NCI-H187 (cell line): ENCODE results near the gene ARHGEF6.

Experiments used
- DNase-seq, 2 experiments: peaks; one replicate each; lab custom pipeline; 2025; lab: John Stamatoyannopoulos, UW

ARHGEF6 gene

GRCh38 chrX:136745215-136746173, 35.2 kb downstream of the ARHGEF6 start:
- DNase-seq: no peak

- DNase-seq: no peak
These were observed 37.9 kb downstream of the ARHGEF6 start for GRCh38 chrX:136742721-136743379.

GRCh38 chrX:136738049-136738729, 42.5 kb downstream of the ARHGEF6 start:
- no peak for DNase-seq

- no peak for DNase-seq
These were observed 44.0 kb downstream of the ARHGEF6 start for GRCh38 chrX:136736690-136737089.

- DNase-seq: no peak
These were observed 45.1 kb downstream of the ARHGEF6 start for GRCh38 chrX:136735601-136736000.

- DNase-seq: no peak
These were observed 47.1 kb downstream of the ARHGEF6 start for GRCh38 chrX:136733613-136734012.

GRCh38 chrX:136731798-136732197, 48.9 kb downstream of the ARHGEF6 start:
- DNase-seq: no peak

- no peak for DNase-seq
These were observed 49.4 kb downstream of the ARHGEF6 start for GRCh38 chrX:136731207-136731782.

- no peak for DNase-seq
These were observed 52.3 kb downstream of the ARHGEF6 start for GRCh38 chrX:136728393-136728792.

GRCh38 chrX:136725441-136726104, 55.2 kb downstream of the ARHGEF6 start:
- no peak for DNase-seq

GRCh38 chrX:136718091-136718490, 62.6 kb downstream of the ARHGEF6 start:
- DNase-seq: no peak

GRCh38 chrX:136714626-136715599, 65.8 kb downstream of the ARHGEF6 start:
- DNase-seq: no peak

- no peak for DNase-seq
These were observed 68.0 kb downstream of the ARHGEF6 start for GRCh38 chrX:136712650-136713310.

- DNase-seq: no peak
These were observed 69.6 kb downstream of the ARHGEF6 start for GRCh38 chrX:136711147-136711546.

GRCh38 chrX:136710325-136710951, 70.3 kb downstream of the ARHGEF6 start:
- DNase-seq: no peak

GRCh38 chrX:136708348-136708747, 72.4 kb downstream of the ARHGEF6 start:
- DNase-seq: no peak

- no peak for DNase-seq
These were observed 83.6 kb downstream of the ARHGEF6 start for GRCh38 chrX:136697156-136697555.

GRCh38 chrX:136694431-136695087, 86.2 kb downstream of the ARHGEF6 start:
- DNase-seq: no peak

GRCh38 chrX:136692271-136692670, 88.5 kb downstream of the ARHGEF6 start:
- DNase-seq: no peak
